Endothelial cell (in vitro differentiated cells): Measurements from ENCODE around the gene PRDM15. TPM values are rescaled to one million over a fixed set of nuclear protein-coding genes. Genes with fewer than 3 reads are reported as not detected.

Source experiments
- DNase-seq: peaks from one replicate; pipeline ENCODE4 v3.0.0; 2021; ENCODE audit warnings: low spot score
- H3K27ac Mint-ChIP-seq: one replicate; pipeline ENCODE4 v1.8.0; 2021; ENCODE audit warnings: mixed read lengths, inconsistent platforms; ENCODE audit not compliant: unreplicated experiment
- H3K27me3 Mint-ChIP-seq: one replicate; pipeline ENCODE4 v1.8.0; 2021; ENCODE audit warnings: mild to moderate bottlenecking, moderate library complexity, mixed read lengths, inconsistent platforms; ENCODE audit not compliant: unreplicated experiment
- H3K36me3 Mint-ChIP-seq: one replicate; pipeline ENCODE4 v1.8.0; 2021; ENCODE audit warnings: mild to moderate bottlenecking, low read depth, mixed read lengths, inconsistent platforms; ENCODE audit not compliant: unreplicated experiment
- H3K4me1 Mint-ChIP-seq: one replicate; pipeline ENCODE4 v1.8.0; 2021; ENCODE audit warnings: mild to moderate bottlenecking, mixed read lengths, inconsistent platforms; ENCODE audit not compliant: unreplicated experiment
- H3K4me3 Mint-ChIP-seq: one replicate; pipeline ENCODE4 v1.8.0; 2021; ENCODE audit warnings: mild to moderate bottlenecking, mixed read lengths, inconsistent platforms; ENCODE audit not compliant: unreplicated experiment
- H3K9me3 Mint-ChIP-seq: one replicate; pipeline ENCODE4 v1.8.0; 2021; ENCODE audit warnings: mixed read lengths, inconsistent platforms; ENCODE audit not compliant: unreplicated experiment
- total RNA-seq: library from RNA; stranded (reverse); fragmentation: NEBNext Ultra II Directional; extraction: Animal tissue kit (Norgen Biotek cat#: 25700); gene quantifications from one replicate; pipeline ENCODE4 v1.2.1, GENCODE V29; 2021; ENCODE audit not compliant: unreplicated experiment
- TF ChIP-seq, protein P1 (sequence below): fragments of 200-600 bp; sonication (generic); IDR thresholded peaks from one replicate; pipeline ENCODE4 v1.5.0; 2021; ENCODE audit warnings: antibody characterized with exemption; ENCODE audit not compliant: unreplicated experiment

The PRDM15 gene
- total RNA-seq, 1 donor from 2014 or later: 7.5 TPM

DNA sequence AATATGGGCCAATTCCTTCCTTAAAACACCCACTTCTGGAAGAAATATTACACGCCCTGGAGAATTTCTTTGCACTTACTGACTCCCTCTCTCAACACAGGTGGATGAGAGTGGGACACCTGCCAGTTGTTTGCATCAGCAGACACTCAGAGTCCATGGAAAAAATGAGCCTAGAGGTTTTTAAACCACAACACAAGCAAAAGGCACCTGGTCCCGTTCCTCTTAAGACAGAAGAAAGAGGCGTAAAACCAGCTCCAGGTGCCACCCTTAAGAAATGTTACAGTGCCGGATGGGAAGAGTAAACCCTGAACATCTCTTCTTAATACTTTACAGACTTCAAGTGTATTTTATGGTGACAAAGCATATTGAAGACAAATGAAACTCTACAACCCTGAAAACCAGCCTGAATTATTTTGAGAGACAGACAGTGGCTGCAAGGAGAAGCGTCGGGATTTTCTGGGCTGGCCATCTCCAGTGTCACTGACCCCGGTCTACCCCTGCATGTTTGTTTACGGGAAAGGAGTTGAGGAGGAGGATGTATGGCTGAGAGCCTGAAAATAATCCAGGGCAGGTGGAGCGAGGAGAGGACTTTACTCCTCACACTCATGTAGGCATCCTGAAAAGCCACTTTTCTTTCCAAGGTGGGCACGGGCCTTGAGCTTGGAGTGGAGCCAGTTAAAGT lies 104.5 kb downstream of the PRDM15 start:
- peaks cover 5% of the 10 kb centered on the region for H3K27me3 Mint-ChIP-seq
- DNase-seq: no peak
- H3K4me1 Mint-ChIP-seq: peaks cover 31% of the 10 kb centered on the region
- H3K36me3 Mint-ChIP-seq: peaks cover 4% of the 10 kb centered on the region
- H3K27ac Mint-ChIP-seq: no peak overlapping the region
- H3K4me3 Mint-ChIP-seq: no peak overlapping the region
- TF ChIP-seq, protein P1, sequence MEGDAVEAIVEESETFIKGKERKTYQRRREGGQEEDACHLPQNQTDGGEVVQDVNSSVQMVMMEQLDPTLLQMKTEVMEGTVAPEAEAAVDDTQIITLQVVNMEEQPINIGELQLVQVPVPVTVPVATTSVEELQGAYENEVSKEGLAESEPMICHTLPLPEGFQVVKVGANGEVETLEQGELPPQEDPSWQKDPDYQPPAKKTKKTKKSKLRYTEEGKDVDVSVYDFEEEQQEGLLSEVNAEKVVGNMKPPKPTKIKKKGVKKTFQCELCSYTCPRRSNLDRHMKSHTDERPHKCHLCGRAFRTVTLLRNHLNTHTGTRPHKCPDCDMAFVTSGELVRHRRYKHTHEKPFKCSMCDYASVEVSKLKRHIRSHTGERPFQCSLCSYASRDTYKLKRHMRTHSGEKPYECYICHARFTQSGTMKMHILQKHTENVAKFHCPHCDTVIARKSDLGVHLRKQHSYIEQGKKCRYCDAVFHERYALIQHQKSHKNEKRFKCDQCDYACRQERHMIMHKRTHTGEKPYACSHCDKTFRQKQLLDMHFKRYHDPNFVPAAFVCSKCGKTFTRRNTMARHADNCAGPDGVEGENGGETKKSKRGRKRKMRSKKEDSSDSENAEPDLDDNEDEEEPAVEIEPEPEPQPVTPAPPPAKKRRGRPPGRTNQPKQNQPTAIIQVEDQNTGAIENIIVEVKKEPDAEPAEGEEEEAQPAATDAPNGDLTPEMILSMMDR: no peak
- no peaks in the 10 kb centered on the region for H3K9me3 Mint-ChIP-seq

DNA sequence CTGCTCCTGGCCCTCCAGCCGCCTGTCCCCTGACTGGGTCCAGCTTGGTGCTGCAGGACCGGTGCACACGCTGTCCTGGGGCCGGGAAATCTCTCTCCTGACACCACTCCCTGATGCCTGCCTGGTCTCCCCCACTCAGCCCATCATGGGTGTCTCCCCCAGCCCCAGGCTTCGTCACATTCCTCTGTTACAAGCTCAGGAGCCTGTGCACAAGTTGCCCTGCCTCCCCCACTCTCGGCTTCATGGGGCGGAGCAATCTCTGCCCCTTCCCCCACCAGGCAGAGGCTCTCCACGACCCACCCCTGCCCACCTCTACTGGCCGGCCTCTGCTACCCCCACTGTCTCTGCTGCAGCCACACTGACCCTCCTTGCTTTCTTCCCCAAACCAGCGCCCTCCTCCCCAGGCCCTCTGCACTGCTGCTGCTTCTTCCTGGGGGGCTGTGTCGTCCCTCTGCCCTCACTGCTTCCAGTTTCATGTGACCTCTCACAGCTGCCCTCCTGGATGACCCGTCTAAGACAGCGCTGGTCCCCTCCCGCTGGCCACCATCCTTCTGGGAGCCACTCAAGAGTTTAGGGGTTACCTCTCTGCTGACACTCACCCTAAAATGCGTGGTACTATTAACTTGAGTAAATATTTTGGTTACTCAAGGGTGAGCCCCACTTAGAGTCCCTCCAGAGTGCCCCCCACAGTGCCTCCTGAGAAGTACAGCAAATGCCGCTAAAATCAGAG lies 106.6 kb downstream of the PRDM15 start:
- peaks cover 4% of the 10 kb centered on the region for H3K36me3 Mint-ChIP-seq
- H3K9me3 Mint-ChIP-seq: no peaks in the 10 kb centered on the region
- H3K4me3 Mint-ChIP-seq: no peak overlapping the region
- peaks cover 36% of the 10 kb centered on the region for H3K4me1 Mint-ChIP-seq
- H3K27ac Mint-ChIP-seq: no peak overlapping the region
- peaks cover 8% of the 10 kb centered on the region for H3K27me3 Mint-ChIP-seq
- TF ChIP-seq, protein P1: no peak
- DNase-seq: no peak

DNA sequence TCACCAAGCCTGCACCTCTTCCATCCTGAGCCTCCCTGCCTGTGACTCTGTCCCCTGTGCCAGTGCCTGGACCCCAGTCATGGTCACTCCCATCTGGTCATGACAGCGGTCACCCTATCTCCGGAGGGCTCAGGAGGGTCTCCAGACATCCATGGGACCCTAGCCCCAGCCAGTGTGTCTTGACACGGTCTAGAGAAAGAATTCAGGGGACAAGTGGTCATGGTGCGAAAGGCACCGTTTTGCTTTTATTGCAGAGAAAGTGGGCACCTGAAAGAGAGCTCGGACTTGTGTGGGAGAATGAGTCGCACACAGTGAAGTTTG lies 107.6 kb downstream of the PRDM15 start:
- Mint-ChIP-seq H3K4me1 (peaks cover 38% of the 10 kb centered on the region), H3K27me3 (peaks cover 7% of the 10 kb centered on the region), H3K4me3 (no peak overlapping the region), H3K27ac (no peak overlapping the region), H3K9me3 (no peaks in the 10 kb centered on the region), H3K36me3 (peaks cover 8% of the 10 kb centered on the region)
- no peak for DNase-seq
- TF ChIP-seq, protein P1: no peak

DNA sequence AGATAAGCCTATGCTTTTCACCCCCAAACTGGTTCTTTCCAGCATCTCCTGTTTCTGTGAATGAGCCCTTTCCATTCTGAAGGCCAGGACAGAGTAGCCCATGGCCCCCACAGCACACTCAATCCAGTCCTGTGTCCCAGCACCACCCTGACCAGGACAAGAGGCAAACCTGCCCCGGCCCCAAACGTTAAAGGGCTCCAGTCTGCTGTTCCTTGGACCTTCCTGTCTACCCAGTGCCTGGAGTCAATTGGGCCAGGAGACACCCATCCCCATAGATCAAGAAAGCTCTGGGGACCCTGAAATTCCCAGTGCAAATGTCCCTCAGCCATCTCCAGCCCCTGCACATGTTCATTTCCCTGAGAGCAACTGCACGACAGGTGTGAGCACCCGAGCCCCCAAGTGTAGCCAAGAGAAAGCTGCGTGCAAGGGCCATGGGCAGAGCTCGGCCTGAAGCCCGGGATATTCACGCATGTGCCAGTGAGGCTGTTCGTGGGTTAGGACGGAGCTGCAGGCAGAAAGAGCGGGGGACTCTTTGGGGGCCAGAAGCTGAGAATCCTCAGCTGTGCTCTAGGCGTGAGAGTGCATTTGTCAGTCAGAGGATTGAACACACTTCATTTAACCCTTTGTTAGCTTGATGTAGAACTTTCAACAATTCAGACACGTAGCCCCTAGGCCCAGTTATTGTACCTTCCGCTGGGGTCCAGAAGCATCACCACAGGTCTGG lies 108.1 kb downstream of the PRDM15 start:
- no peak overlapping the region for H3K4me3 Mint-ChIP-seq
- H3K9me3 Mint-ChIP-seq: no peaks in the 10 kb centered on the region
- TF ChIP-seq, protein P1: no peak
- H3K4me1 Mint-ChIP-seq: peaks cover 38% of the 10 kb centered on the region
- DNase-seq: no peak
- H3K27me3 Mint-ChIP-seq: peaks cover 7% of the 10 kb centered on the region
- H3K36me3 Mint-ChIP-seq: peaks cover 8% of the 10 kb centered on the region
- H3K27ac Mint-ChIP-seq: no peak overlapping the region

DNA sequence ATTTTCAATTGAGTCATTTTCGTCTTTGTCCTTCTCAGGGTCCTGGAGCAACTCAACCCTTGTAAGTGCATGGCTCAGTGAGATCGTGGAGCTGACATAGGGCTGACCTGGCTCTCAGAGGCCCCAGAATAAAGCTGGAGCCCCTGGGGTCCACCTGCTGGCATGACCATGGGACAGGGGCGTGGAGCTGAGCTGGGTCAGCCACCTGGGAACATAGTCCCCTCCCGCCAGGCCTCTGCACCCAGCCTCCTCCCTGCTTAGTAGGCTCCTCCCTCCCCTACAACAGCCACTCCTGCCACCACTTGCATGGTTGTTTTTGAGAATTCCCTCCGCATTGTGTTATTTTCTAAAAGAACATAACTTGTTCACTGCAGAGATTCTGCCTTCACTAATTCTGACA lies 109.2 kb downstream of the PRDM15 start:
- peaks cover 44% of the 10 kb centered on the region for H3K4me1 Mint-ChIP-seq
- peak overlapping the region; percentile 97 for H3K27ac Mint-ChIP-seq
- no peak for DNase-seq

More for the DNA sequence above, 109.2 kb downstream of the PRDM15 start:
- TF ChIP-seq, protein P1: no peak
- H3K9me3 Mint-ChIP-seq: no peaks in the 10 kb centered on the region
- H3K4me3 Mint-ChIP-seq: peak overlapping the region; percentile 85
- peaks cover 7% of the 10 kb centered on the region for H3K27me3 Mint-ChIP-seq
- H3K36me3 Mint-ChIP-seq: peaks cover 8% of the 10 kb centered on the region
